NCI-H2171 treated with DMSO at 0.1 percent for 48 hours (cell line): ENCODE measurements around the gene CAMSAP3.
A peak's percentile ranks its signal among the peaks of the same experiment; 100 is the strongest.

Experiments
- DNase-seq: peaks from one replicate; lab custom pipeline; 2025; lab: John Stamatoyannopoulos, UW

Gene CAMSAP3

GRCh38 chr19:7614859-7615741 is 19.4 kb downstream of the CAMSAP3 start:
- no peak for DNase-seq

- DNase-seq: no peak
Observed at GRCh38 chr19:7617172-7617571, 21.5 kb downstream of the CAMSAP3 start.

GRCh38 chr19:7617735-7618134 is 22.1 kb downstream of the CAMSAP3 start:
- DNase-seq: no peak

- DNase-seq: no peak
Observed at GRCh38 chr19:7618348-7618747, 22.7 kb downstream of the CAMSAP3 start.

GRCh38 chr19:7618771-7619510 is 23.3 kb downstream of the CAMSAP3 start:
- no peak for DNase-seq

- DNase-seq: no peak
Observed at GRCh38 chr19:7619671-7620441, 24.2 kb downstream of the CAMSAP3 start.

- DNase-seq: no peak
Observed at GRCh38 chr19:7620442-7621412, 25.1 kb downstream of the CAMSAP3 start.

GRCh38 chr19:7622933-7623685 is 27.4 kb downstream of the CAMSAP3 start:
- DNase-seq: no peak

GRCh38 chr19:7623725-7624603 is 28.3 kb downstream of the CAMSAP3 start:
- no peak for DNase-seq

GRCh38 chr19:7624810-7625209 is 29.1 kb downstream of the CAMSAP3 start:
- DNase-seq: no peak

- DNase-seq: no peak
Observed at GRCh38 chr19:7625763-7626372, 30.2 kb downstream of the CAMSAP3 start.

GRCh38 chr19:7627166-7627565 is 31.5 kb downstream of the CAMSAP3 start:
- DNase-seq: no peak

GRCh38 chr19:7628589-7629311 is 33.1 kb downstream of the CAMSAP3 start:
- no peak for DNase-seq

GRCh38 chr19:7629347-7630054 is 33.8 kb downstream of the CAMSAP3 start, which contains the start of the genes PET100 and XAB2:
Gene PET100, plus strand, starts transcription at chr19:7629793. Its CDS starts 41 bp downstream, at chr19:7629834.
Gene XAB2, minus strand, starts transcription at chr19:7629545. Its CDS starts 18 bp downstream, at chr19:7629527.
- peak; percentile 98 for DNase-seq

GRCh38 chr19:7631577-7631976 is 35.9 kb downstream of the CAMSAP3 start:
- DNase-seq: no peak

GRCh38 chr19:7632340-7633203 is 36.9 kb downstream of the CAMSAP3 start:
- DNase-seq: no peak
